Stomach (tissue), 9 donors: ENCODE results near the gene COPZ2. TPM values are rescaled to one million over a fixed set of nuclear protein-coding genes. Genes with fewer than 3 reads are reported as not detected.
A peak's percentile ranks its signal among the peaks of the same experiment; 100 is the strongest.

Experiments
- DNase-seq, 2 donors: peaks; one replicate each; pipeline versions ENCODE4 v3.0.0 to v3.0.0-alpha.2; 2013 to 2019
- H3K27ac ChIP-seq, 5 donors: fragments of 200-600 bp in 4 of 5; sonication (generic) in 4 of 5; one replicate each; pipeline ENCODE4 v1.5.1; 2013 to 2019; ENCODE audit warnings: mild to moderate bottlenecking in 1 of 5, moderate library complexity in 1 of 5
- H3K27me3 ChIP-seq, 3 donors: fragments of 200-600 bp; sonication (generic); one replicate each; pipeline ENCODE4 v1.5.1; 2017 to 2019; ENCODE audit warnings: mixed run types in 1 of 3
- H3K36me3 ChIP-seq, 4 donors: fragments of 200-600 bp; sonication (generic); 1 replicate in 3 of 4; 2 replicates in 1 of 4; pipeline ENCODE4 v1.5.1; 2016 to 2019
- H3K4me1 ChIP-seq, 4 donors: fragments of 200-600 bp; sonication (generic); one replicate each; pipeline ENCODE4 v1.5.1; 2016 to 2019
- H3K4me3 ChIP-seq, 4 donors: fragments of 200-600 bp; sonication (generic) in 3 of 4; one replicate each; pipeline ENCODE4 v1.5.1; 2016 to 2019; ENCODE audit warnings: mild to moderate bottlenecking in 1 of 4
- H3K9me3 ChIP-seq, 4 donors: fragments of 200-600 bp; sonication (generic); one replicate each; pipeline ENCODE4 v1.5.1; 2016 to 2019
- EP300 ChIP-seq: sonication (generic); formaldehyde crosslinking; IDR thresholded peaks from one replicate; pipeline ENCODE4 v1.6.1; 2017; ENCODE audit warnings: antibody characterized with exemption
- POLR2A ChIP-seq, 4 donors: fragments of 450-650 bp; IDR thresholded peaks; one replicate each; pipeline ENCODE4 v1.6.1; 2016; ENCODE audit warnings: antibody characterized with exemption in 4 of 4, control low read depth in 2 of 4, mild to moderate bottlenecking in 1 of 4, moderate library complexity in 1 of 4
- POLR2AphosphoS5 ChIP-seq, 3 donors: sonication (generic); formaldehyde crosslinking; IDR thresholded peaks; one replicate each; pipeline ENCODE4 v1.6.1; 2016; ENCODE audit warnings: antibody characterized with exemption in 3 of 3
- WGBS, 5 donors: extraction: QIAGEN DNeasy Blood & Tissue Kit in 3 of 5; methylation state at CpG; one replicate each; pipeline versions ENCODE4 v1.1.5 to v1.1.7; 2013 to 2018; 5-methylcytosine and 5-hydroxymethylcytosine counted together
- intact Hi-C: fragments of 100-400 bp; cut with DNase I; formaldehyde crosslinking; loops from one replicate; pipeline ENCODE4 v1.15.1; 2023; ENCODE audit warnings: low total_unique reads
- polyA plus RNA-seq, 3 donors: library from polyadenylated mRNA; stranded (reverse); fragments of 200-250 nt; gene quantifications; one replicate each; pipeline ENCODE4 v1.2.3, GENCODE V29; 2013
- total RNA-seq, 5 donors: library from RNA; depleted of rRNA; stranded (reverse); fragments of >200 nt; gene quantifications; one replicate each; pipeline versions ENCODE4 v1.1.0 to v1.2.3, GENCODE V29; 2014 to 2016
- TF ChIP-seq, protein P1 (sequence below), 7 experiments: fragments of 450-650 bp in 4 of 7; fragments of 200-600 bp in 3 of 7; sonication (generic) in 3 of 7; IDR thresholded peaks; one replicate each; pipeline ENCODE4 v1.5.1; 2016 to 2019; ENCODE audit warnings: antibody characterized with exemption in 7 of 7, control low read depth in 2 of 7, mild to moderate bottlenecking in 1 of 7
- donor health status: healthy with polysubstance abuse.
- donor health status: Bipolar disorder and iron deficiency.
- donor health status: healthy.

The COPZ2 gene
- total and polyA plus RNA-seq, 8 donors: 6.8 to 187 (median 17.0) TPM

- intact Hi-C loops: no loop called here
- H3K4me3 ChIP-seq: no peak overlapping the region
- 71 to 89% (median 83%) methylated on average over 6 of the region's 6 CpGs for WGBS, 5 donors
- H3K36me3 ChIP-seq: no peaks in the 10 kb centered on the region
- peaks cover 14 to 35% (median 15%) of the 10 kb centered on the region in 4 donors for H3K4me1 ChIP-seq
- H3K27ac ChIP-seq: no peak overlapping the region
- DNase-seq: no peak
- no peaks in the 10 kb centered on the region for H3K9me3 ChIP-seq
- peaks cover 5 to 66% (median 27%) of the 10 kb centered on the region in 3 donors for H3K27me3 ChIP-seq
- TF ChIP-seq EP300 (no peak), POLR2A (IDR thresholded peaks at IDR 0.05) (no peak), POLR2AphosphoS5 (IDR thresholded peaks at IDR 0.05) (no peak)
- TF ChIP-seq, protein P1, sequence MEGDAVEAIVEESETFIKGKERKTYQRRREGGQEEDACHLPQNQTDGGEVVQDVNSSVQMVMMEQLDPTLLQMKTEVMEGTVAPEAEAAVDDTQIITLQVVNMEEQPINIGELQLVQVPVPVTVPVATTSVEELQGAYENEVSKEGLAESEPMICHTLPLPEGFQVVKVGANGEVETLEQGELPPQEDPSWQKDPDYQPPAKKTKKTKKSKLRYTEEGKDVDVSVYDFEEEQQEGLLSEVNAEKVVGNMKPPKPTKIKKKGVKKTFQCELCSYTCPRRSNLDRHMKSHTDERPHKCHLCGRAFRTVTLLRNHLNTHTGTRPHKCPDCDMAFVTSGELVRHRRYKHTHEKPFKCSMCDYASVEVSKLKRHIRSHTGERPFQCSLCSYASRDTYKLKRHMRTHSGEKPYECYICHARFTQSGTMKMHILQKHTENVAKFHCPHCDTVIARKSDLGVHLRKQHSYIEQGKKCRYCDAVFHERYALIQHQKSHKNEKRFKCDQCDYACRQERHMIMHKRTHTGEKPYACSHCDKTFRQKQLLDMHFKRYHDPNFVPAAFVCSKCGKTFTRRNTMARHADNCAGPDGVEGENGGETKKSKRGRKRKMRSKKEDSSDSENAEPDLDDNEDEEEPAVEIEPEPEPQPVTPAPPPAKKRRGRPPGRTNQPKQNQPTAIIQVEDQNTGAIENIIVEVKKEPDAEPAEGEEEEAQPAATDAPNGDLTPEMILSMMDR (IDR thresholded peaks at IDR 0.05): no peak
These were observed 23.6 kb downstream of the COPZ2 start for GRCh38 chr17:48013876-48014594.

- TF ChIP-seq, protein P1 (IDR thresholded peaks at IDR 0.05): no peak
- TF ChIP-seq POLR2A (IDR thresholded peaks at IDR 0.05) (no peak), EP300 (no peak), POLR2AphosphoS5 (IDR thresholded peaks at IDR 0.05) (no peak)
- H3K4me3 ChIP-seq: peak overlapping the region in 3 of 4 donors; percentile 35 to 53 (median 37)
- H3K27me3 ChIP-seq: peaks cover 5 to 69% (median 27%) of the 10 kb centered on the region in 3 donors
- H3K36me3 ChIP-seq: no peaks in the 10 kb centered on the region
- intact Hi-C loops: no loop called here
- no peak for DNase-seq
- 30 to 37% (median 36%) methylated on average over 4 to 5 of the region's 5 CpGs for WGBS, 5 donors
- H3K4me1 ChIP-seq: peaks cover 14 to 31% (median 15%) of the 10 kb centered on the region in 4 donors
- no peaks in the 10 kb centered on the region for H3K9me3 ChIP-seq
- H3K27ac ChIP-seq: no peak overlapping the region
These were observed 24.9 kb downstream of the COPZ2 start for GRCh38 chr17:48012654-48013053.

DNA sequence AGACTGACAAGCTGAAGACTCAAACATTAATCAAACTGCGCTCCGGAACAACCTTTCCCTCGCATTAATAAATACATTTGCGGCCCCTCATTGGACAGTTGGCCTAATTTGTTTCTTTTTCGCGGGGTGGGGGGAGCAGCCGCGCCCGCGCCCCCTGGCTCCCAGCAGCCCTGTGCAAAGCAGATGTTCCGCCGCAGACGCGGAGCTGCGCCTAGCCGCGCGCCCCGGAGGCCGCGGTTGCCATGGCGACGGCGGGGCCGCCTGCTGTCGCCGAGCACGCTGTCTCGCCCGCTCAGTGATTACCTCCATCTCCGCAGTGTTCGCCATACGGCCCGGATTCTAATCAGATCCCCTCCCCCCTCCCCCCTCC, 25.5 kb downstream of the COPZ2 start:
- peak overlapping the region; percentile 35 to 53 (median 38) for H3K4me3 ChIP-seq
- no peaks in the 10 kb centered on the region for H3K9me3 ChIP-seq
- peaks cover 5 to 69% (median 27%) of the 10 kb centered on the region in 3 donors for H3K27me3 ChIP-seq
- H3K4me1 ChIP-seq: peaks cover 14 to 27% (median 15%) of the 10 kb centered on the region in 4 donors
- H3K27ac ChIP-seq: no peak overlapping the region
- no peaks in the 10 kb centered on the region for H3K36me3 ChIP-seq
- intact Hi-C loops: no loop called here
- 0% methylated on average over 26 to 34 of the region's 34 CpGs for WGBS, 5 donors
- TF ChIP-seq EP300 (no peak), POLR2A (IDR thresholded peaks at IDR 0.05) (no peak), POLR2AphosphoS5 (IDR thresholded peaks at IDR 0.05) (no peak)
- TF ChIP-seq, protein P1 (IDR thresholded peaks at IDR 0.05): no peak
- DNase-seq: peak; percentile 62 to 92

- Histone ChIP-seq H3K9me3 (no peaks in the 10 kb centered on the region), H3K4me1 (peaks cover 14 to 21% (median 15%) of the 10 kb centered on the region in 4 donors), H3K27me3 (peaks cover 5 to 69% (median 27%) of the 10 kb centered on the region in 3 donors), H3K4me3 (peak overlapping the region; percentile 35 to 53 (median 38)), H3K27ac (no peak overlapping the region), H3K36me3 (no peaks in the 10 kb centered on the region)
- peak; percentile 32 to 59 for DNase-seq
- 4 to 9% (median 7%) methylated on average over 23 of the region's 23 CpGs for WGBS, 5 donors
- intact Hi-C loops: no loop called here
- no peak for TF ChIP-seq EP300
- TF ChIP-seq, protein P1 (IDR thresholded peaks at IDR 0.05): peak in 1 of 7 experiments; percentile 13
- TF ChIP-seq POLR2A (IDR thresholded peaks at IDR 0.05): no peak
- TF ChIP-seq POLR2AphosphoS5 (IDR thresholded peaks at IDR 0.05): no peak
These were observed 26.0 kb downstream of the COPZ2 start for GRCh38 chr17:48011405-48012150.
